GM12865 (cell line): ENCODE measurements around the gene CACNA2D2.

Experiments
- DNase-seq: peaks from one replicate; pipeline ENCODE4 v3.0.0; 2010; ENCODE audit warnings: low read depth
- H3K4me3 ChIP-seq: 2 replicates; pipeline ENCODE4 v1.5.1; 2011; ENCODE audit warnings: mild to moderate bottlenecking, low read depth, low read length, control low read depth
- CTCF ChIP-seq: IDR thresholded peaks from 2 replicates; pipeline ENCODE4 v1.5.1; 2011; ENCODE audit warnings: low read length, control low read depth, low read depth, inconsistent platforms; ENCODE audit not compliant: insufficient read depth; ENCODE audit errors: missing control alignments

The CACNA2D2 gene

DNA sequence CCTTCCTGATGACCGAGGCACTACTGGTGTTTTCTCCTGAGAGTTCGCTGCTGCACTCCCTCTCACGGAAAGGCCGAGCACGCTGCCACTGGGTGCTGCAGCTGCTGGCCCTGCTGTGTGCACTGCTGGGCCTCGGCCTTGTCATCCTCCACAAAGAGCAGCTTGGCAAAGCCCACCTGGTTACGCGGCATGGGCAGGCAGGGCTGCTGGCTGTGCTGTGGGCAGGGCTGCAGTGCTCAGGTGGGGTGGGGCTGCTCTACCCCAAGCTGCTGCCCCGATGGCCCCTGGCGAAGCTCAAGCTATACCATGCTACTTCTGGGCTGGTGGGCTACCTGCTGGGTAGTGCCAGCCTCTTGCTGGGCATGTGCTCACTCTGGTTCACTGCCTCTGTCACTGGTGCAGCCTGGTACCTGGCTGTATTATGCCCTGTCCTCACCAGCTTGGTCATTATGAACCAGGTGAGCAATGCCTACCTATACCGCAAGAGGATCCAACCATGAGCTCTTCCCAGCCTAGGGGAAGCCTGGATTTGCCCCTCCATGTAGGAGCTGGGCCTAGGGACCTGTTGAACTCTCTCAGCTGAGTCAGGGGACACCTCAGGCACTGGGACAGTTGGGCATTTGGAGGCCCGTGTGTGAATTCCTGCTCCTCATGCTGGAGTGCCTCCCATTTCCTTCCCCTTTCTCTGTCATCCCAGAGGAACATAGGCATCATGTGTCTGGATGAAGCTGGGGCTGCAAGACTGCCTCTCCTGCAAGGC lies 150.0 kb downstream of the CACNA2D2 start:
- DNase-seq: no peak
- no peak for TF ChIP-seq CTCF
- H3K4me3 ChIP-seq: no peak overlapping the region

DNA sequence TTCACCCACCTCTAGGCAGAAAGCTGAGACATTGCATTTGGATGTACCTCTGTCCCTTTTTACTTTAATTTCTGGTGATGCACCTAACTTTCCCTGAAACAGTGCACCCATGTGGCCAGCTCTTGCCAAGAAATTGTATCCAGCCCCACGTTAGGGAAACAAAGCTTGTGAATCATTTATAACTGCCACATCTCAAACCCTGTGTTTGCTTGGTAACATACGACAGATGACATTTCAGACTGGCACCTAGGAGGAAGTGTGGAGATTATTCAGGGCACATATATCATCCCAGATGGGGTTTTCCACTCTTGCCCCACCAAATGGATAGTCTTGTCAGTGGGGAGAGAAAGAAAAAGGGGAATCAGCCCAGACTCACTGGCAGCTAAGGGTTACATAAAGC lies 150.7 kb downstream of the CACNA2D2 start:
- TF ChIP-seq CTCF: peak; percentile 18
- no peak overlapping the region for H3K4me3 ChIP-seq
- DNase-seq: no peak

DNA sequence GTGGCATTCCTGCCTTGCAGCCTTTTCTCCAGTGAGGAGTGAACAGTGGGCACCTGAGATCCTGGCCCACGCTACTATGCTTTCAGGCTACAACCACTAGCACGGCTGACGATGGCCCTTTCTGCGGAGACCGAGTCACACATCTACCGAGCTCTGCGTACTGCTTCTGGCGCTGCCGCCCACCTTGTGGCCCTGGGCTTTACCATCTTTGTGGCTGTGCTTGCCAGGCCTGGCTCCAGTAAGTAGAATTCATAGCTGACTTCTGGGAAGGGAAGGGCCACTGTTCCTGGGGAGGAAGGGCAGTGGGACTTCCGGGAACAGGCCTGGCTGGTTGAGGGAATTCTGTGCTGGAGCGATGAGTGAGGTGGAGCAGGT lies 152.1 kb downstream of the CACNA2D2 start:
- peak overlapping the region; percentile 75 for H3K4me3 ChIP-seq
- TF ChIP-seq CTCF: no peak
- DNase-seq: no peak

- peak within 1 kb of the TSS; percentile 75 for H3K4me3 ChIP-seq
- TF ChIP-seq CTCF: no peak
- DNase-seq: peak; percentile 97
These were observed 152.7 kb downstream of the CACNA2D2 start, which contains the start of the genes CYB561D2 and NPRL2 for GRCh38 chr3:50350527-50351322. CYB561D2 (plus strand) TSS chr3:50350862; CDS start chr3:50351434, 572 bp downstream. NPRL2 (minus strand) TSS chr3:50350775; CDS start chr3:50350652, 123 bp downstream.

DNA sequence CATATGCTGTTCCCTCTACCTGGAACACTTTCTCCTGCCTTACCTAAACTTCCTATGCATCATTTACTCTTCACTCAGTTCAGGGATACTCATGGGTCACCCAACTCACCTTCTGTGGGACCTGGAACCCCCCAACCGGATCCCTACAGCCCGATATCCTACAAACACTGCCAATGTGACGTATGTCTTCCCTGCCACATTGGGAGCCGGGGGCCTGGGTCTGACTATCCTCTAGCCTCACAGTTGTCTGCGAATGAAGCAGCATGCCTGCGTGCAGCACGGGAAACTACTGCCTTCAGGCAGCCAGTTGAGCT lies 153.3 kb downstream of the CACNA2D2 start:
- H3K4me3 ChIP-seq: peak overlapping the region; percentile 75
- no peak for DNase-seq
- TF ChIP-seq CTCF: no peak

DNA sequence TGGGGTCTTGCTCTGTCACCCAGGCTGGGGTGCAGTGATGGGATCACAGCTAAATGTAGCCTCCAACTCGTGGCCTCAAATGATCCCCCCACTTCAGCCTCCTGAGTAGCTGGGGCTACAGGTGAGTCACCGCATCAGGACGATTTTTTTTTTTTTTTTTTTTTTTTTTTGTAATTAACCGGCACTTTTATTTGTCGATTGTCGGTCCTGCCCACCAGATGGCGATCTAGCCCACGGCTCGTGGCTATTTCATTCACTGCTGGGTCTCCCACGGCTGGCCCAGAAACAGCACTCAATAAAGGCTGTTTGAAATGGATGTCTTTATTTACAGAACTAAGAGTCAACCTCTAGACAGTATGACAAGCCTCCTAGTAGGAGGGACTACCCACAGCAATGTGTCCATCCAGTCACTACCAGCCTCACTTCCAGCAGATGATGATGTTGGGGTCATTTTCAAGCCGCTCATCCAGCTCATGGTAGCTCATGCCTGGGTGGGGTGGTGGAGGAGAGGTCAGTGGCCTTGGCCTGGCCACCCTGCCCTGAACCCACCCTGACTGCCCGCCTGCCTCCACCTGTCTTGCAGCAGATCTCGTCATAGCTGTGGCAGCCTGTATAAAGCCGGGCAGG lies 156.1 kb downstream of the CACNA2D2 start:
- H3K4me3 ChIP-seq: no peak overlapping the region
- TF ChIP-seq CTCF: peak; percentile 62
- DNase-seq: peak; percentile 80
